HG02884 (cell line): ENCODE measurements around the gene LRRC74B.
"Not testable (repeated sequence)": the region's sequence is repeated elsewhere in the genome, so short reads cannot be mapped to it uniquely, and the experiment has no call there.

Experiments
- ATAC-seq: cut with Tn5 transposase; IDR thresholded peaks from one replicate; pipeline ENCODE4 v1.9.1; 2021; ENCODE audit warnings: mild to moderate bottlenecking, moderate library complexity; ENCODE audit not compliant: unreplicated experiment

The LRRC74B gene

DNA sequence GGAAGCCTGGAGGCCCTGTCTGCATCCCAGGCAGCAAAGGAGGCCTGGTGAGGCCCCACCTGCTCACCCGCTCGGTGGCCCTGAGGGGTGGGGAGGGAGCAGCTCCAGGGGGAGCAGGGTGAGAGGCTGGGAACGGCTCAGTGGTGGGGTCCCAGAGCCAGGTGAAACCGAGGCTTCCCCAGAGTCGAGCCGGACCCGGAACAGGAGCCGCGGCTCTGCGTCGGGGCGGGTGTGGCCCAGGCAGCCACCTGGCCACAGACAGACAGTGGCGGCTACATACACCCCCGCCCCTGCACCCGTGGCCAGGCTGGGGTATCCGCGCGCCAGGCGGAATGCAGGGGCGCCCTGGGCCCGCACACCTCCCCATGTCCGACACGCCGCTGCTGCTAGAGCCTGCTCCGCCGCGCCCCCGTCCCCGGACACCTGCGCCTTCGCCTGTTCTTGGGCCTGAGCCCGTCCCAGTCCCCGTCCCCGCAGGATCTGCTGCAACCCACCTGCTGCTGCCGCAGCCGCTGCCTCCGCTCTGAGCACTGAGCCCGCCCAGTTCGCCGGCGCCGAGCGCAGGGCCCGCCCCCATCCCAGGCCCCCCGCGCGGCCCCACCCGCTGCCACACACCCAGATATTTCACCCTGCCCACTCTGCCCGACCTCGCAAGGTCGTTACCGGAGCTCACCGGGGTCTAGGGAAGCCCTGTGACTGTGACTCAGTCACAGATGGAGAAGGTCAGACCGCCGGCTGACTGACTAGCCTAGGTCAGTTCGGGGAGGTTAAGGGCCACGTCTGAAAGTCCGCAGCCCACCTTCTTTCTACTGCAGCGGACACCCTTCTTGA, 13.5 kb upstream of the LRRC74B start, which contains the start of gene SLC7A4:
Gene SLC7A4 (minus strand): TSS at position 525 of the 831 bp plus-strand sequence. CDS start 749 bp downstream, outside the sequence.
- no peak for ATAC-seq

DNA sequence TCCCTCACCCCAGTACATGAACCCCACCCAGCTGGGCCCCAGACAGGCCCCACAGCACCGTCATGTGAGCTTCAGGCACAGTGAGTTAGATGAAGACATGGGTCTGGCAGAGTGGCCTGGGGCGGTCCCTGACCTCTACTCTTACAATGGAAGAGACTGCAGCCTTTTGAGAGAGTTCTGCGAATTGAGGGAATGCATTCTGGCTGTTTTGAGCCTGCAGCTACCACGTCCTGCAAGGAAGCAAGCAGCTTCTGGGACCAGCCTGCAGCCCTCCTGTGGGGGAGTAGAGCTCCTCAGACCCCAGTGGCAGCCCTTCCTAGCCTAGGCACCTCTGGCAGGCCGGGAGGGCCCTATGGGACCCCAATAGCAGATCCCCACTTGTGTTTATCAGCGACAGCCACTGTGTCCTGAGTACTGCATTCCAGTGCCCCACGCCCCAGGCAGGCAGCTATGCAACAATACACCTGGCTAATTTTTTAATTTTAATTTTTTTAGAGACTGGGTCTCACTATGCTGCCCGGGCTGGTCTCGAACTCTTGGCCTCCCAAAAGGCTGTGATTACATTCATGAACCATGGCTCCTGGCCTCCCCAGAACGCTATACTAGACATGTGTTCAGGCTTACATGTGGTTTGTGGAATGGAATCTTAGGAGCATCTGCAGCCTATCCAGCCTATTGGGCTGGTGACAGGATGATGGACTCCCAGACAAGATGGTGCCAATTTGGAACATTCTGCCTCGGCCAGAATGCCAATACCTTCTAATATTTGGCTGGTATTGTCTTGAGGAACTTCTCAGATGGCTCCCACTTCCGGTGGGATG, 12.7 kb upstream of the LRRC74B start:
- ATAC-seq = no peak

GRCh38 chr22:21033895-21034294, 11.9 kb upstream of the LRRC74B start:
- no peak for ATAC-seq

- no peak for ATAC-seq
These were observed 10.8 kb upstream of the LRRC74B start for GRCh38 chr22:21034989-21035388.

DNA sequence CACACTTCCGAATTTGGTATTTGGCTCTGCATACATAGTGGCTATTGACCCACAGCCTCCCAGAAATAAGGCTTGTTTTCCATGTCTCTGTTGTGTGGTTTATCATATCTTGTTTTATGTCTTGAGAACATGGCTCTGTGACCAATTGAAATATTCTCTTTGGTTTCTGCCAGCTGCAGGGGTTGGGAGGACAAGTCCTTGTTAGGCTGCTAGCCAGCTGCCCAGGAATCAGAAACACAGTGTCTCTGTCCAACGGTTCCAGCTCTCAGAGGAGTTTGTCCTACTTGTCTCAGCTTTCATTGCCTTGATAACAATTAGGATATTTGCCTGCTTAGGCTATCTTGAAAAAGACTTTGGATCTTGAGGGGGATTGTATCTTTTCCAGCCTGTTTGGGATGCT, 7.3 kb upstream of the LRRC74B start:
- ATAC-seq = no peak

- ATAC-seq = not testable (repeated sequence)
These were observed 6.6 kb upstream of the LRRC74B start for GRCh38 chr22:21039158-21039557.

DNA sequence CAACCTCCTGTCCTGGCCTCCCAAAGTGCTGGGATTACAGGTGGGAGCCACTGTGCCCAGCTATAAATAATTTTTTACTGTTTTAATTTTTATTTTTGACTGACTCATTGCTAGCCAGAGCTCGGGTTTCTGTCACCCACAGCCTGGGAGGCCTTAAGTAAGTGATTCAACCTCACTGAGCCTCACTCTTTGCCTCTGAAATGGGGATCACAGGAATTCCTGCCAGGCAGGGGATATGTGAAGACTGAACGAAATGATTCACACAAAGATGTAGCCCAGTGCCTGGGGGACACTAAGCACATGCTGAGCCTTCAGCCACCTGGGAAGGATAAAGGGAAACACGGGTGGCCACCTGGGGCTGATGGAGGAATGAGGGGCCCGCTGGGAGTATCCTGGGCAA, 3.8 kb upstream of the LRRC74B start:
- ATAC-seq = no peak

DNA sequence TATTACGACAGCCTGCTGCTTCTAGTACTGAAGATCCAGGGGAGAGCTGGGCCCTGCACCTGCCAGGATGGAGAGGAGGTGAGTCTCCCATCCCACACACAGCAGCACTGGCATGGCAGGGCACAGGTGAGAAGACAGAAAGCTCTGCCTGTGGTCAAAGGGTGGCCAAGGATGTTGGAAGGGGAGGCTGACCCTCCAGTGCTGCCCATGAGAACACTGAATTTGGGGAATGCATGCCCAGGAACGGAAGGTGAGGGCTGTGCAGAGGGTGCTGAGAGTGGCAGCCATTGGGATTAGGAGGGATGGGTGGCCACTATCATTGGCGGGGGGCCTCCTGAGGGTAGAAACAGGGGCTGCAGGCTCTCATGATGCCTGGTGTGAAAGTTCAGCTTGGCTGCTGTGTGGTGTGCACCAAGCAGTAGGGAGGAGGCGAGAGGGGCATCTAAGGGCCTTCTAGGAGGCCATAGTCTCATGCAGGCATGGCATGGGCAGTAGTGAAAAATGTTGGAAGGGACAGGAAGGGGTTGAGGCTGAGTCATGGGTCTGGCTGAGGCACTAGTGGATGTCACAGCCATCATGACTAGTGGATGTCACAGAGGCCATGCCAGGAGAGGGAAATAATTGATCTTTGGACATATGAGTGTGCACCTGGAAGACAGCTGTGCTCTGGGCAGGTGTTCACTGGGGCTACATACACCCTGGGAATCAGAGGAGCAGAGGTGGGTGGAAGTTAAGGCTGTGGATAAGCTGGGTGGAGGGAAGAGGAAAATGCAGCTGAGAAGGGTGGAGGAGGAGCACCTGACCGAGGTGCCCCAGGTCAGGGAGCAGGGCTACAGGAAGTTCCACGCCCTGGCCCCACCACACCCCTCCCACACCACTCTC, 2.5 kb upstream of the LRRC74B start:
- ATAC-seq = no peak

GRCh38 chr22:21043860-21044535, 1.7 kb upstream of the LRRC74B start:
- ATAC-seq = no peak

- ATAC-seq = no peak
These were observed 688 bp upstream of the LRRC74B start for GRCh38 chr22:21044931-21045584.

- no peak for ATAC-seq
These were observed 1.4 kb downstream of the LRRC74B start for GRCh38 chr22:21047035-21047661.

DNA sequence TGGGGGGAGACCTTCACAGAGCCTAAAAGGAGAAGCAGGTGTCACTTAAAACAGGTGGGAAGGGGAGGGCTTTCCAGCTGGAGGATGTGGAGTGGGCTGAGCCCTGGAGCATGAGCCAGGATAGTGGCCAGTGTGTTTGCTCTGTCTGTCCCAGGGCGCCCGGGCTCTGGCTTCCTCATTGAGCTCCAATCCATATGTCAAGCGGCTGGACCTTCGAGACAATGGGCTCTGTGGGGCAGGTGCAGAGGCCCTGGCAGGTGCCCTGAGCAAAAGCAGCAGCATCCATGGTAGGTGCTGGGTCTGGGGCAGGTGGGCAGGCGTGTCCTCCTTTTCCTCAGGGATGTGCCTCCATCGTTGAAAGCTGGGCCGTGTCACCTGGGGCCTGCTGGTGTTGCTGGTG, 2.0 kb downstream of the LRRC74B start:
- no peak for ATAC-seq

- ATAC-seq = not testable (repeated sequence)
These were observed 2.7 kb downstream of the LRRC74B start for GRCh38 chr22:21048448-21048847.

DNA sequence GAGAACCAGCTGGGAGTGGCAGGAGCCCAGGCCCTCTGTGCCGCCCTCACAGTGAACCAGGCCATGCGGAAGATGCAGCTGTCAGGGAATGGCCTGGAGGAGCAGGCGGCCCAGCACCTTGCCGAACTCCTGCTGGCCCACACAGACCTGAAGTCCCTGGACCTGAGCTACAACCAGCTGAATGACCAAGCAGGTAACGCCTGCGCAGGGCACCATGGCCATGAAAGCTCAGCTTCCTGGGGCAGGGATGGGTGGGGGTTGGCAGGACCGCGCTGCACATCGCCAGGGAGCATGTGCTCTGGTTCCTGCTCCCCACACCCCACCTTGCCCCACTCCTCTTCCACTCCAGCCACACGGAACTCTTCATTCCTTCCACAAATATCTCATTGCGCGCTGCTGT, 3.2 kb downstream of the LRRC74B start:
- not testable (repeated sequence) for ATAC-seq

DNA sequence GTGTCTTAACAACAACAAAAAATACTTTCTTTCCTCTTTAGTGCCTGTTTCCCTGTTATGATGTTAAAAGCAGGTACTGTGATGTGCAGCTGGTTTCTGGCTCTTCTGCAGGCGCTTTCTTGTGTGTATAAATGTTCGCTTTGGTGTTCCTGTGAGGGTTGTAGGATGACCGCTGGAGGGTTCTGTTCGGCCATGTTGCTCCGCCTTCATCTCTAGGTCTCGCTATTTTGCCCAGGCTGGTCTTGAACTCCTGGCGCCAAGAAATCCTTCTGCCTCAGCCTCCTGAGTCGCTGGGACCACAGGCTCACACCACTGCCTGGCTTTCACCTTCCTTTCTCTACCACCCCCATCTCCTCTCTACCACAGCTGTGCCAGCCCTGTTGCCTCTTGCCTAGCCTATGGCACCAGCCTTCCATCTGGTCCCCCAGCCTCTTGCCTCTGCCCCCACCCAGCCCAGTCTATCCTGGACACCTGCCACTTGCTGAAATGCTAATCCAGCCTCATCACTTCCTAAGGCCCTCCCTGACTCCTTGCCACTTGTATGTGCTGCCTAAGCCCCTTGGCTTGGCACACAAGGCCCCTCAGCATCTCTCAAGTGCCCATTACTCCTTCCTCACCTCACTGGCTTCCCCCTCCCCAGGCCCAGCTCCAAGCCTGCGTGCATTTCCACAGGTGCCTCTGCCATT, 5.5 kb downstream of the LRRC74B start:
- ATAC-seq = no peak

GRCh38 chr22:21051831-21052400, 6.2 kb downstream of the LRRC74B start:
- no peak for ATAC-seq

- ATAC-seq = no peak
These were observed 7.1 kb downstream of the LRRC74B start for GRCh38 chr22:21052715-21053459.
